GM19372 (cell line): Measurements from ENCODE around the gene ARHGAP9.
"Not testable (repeated sequence)": the region's sequence is repeated elsewhere in the genome, so short reads cannot be mapped to it uniquely, and the experiment has no call there.

Experiments used
- ATAC-seq: cut with Tn5 transposase; IDR thresholded peaks from one replicate; pipeline ENCODE4 v1.9.1; 2021; ENCODE audit warnings: mild to moderate bottlenecking, low read depth, moderate library complexity; ENCODE audit not compliant: unreplicated experiment

ARHGAP9 gene

DNA sequence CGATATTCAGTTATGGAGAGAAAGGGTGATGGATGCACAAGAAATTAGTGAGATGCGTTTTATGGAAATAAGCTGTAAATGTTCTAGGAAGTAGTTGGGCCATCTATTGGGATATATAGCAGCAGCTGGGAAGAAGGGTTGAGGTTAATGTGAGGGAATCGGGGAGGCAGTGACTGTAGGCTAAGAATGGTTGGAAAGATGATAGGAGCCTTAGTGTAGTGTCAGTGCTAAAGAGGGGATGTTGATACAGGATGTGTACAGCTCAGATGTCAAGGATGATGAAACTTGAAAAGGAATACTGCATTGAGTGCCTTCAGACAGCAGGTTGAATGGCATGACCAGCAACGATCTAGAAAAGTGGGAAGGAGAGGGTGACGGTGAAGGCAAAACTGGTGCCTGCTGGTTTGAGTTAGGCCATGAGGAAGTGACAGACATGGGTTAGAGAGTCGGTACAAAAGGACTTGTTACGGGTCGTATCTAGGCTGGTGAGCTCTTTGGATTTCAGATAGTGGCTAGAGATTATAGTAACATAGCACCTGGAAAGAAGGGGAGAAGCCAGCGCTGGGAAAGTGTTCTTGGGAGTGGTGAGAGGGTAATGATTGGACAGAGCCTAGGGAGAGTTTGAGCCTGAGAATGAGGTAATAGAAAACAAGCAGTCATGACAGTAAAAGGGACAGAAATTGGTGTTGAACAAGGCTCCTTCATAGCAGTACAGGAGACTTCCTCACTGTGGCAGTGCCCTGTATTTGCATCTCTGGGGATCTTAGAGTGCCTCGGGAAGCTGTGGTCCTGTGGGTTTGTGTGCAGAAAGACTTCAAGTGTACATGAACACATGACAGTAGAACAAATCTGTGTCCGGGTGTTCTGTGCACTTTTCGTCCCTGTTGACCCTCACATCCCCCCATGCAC is 17.8 kb upstream of the ARHGAP9 start:
- ATAC-seq, result no peak

DNA sequence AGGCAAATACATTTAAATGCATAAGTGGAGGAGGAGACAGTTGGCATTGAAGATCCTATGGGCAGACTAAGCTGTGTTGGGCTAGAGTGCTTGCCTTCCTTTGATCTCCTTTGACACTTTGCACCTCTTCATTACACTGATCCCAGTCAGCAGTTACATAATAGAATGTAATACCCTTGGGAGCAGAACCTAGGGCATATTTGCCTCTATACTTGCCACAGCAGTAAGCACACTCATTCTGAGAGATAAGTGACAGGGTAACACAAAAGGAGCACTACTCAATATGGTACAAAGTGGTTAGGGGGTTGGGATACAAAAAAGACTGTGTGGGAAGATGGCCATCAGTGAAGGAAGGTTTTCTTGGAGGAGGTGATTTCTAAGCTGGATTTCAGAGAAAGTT is 17.2 kb upstream of the ARHGAP9 start:
- ATAC-seq, result no peak

DNA sequence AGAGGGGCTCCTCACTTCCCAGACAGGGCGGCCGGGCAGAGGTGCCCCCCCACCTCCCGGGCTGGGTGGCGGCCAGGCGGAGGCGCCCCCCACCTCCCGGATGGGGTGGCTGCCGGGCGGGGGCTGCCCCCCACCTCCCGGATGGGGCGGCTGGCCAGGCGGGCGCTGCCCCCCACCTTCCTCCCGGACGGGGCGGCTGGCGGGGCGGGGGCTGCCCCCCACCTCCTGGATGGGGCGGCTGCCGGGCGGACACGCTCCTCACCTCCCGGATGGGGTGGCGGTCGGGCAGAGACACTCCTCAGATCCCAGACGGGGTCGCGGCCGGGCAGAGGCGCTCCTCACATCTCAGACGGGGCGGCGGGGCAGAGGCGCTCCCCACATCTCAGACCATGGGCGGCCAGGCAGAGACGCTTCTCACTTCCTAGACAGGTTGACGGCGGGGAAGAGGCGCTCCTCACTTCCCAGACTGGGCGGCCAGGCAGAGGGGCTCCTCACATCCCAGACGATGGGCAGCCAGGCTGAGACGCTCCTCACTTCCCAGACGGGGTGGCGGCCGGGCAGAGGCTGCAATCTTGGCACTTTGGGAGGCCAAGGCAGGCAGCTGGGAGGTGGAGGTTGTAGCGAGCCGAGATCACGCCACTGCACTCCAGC is 15.5 kb upstream of the ARHGAP9 start:
- not testable (repeated sequence) for ATAC-seq

DNA sequence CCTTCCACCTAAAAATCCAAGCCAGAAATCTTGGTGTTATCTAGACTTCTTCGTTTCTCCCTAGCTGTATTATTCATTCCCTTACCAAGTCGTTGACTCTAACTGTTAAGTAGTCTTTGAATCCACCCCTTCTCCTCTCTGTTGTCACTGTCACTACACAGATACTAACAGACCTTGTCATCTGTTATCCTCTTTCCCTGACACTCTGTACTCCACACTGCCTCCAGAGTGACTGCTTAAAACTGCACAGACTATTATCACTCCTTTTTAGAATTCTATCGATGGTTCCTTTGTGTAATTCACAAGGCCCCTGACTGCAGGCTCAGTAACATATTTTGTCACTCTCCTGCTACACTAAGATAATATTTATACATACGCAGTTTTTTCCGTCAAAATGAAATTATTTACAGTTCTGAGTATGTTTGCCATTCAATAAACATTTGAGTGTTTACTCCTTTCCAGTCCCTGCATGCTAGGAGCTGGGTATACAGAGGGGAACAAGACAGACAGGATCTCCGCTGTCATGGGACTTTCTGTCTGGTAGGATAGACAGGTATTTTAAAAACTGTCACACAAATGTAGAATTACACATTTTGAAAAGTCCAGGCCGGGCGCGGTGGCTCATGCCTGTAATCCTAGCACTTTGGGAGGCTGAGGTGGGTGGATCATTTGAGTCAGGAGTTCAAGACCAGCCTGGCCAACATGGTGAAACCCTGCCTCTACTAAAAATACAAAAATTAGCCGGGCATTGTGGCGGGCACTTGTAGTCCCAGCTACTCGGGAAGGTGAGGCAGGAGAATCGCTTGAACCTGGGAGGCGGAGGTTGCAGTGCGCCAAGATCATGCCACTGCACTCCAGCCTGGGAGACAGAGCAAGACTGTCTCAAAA is 12.0 kb upstream of the ARHGAP9 start:
- ATAC-seq, result no peak

DNA sequence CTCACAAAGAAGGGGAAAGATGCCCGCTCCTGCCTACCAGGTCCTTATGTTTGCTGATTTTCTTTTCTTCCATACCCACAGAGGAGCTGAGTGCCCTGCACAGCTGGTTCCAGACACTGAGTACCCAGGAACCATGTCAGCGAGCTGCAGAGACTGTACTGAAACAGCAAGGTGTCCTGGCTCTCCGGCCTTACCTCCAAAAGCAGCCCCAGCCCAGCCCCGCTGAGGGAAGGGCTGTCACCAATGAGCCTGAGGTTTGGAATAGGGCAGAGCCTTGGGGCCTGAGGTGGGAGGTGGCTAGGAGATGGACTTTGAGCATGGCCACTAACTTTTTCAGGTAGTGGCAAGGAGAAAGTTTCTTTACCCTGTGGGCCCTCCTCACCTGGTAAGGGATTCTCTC is 10.5 kb upstream of the ARHGAP9 start:
- no peak for ATAC-seq

DNA sequence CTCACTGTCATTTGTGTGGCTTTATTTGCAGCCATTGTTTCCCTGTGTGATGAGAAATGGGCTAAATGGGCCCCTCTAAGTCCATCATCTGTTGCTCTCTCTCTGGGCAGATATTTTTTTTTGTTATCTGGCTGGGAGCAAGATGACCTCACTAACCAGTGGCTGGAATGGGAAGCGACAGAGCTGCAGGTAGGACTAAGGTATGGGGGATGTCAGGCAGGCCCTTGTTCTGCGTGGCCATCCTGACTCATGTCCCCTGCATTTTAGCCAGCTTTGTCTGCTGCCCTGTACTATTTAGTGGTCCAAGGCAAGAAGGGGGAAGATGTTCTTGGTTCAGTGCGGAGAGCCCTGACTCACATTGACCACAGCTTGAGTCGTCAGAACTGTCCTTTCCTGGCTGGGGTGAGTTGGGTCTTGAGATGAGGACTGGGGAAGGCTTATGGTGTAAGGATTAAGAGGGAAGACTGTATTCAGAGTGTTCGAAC is 9.5 kb upstream of the ARHGAP9 start:
- no peak for ATAC-seq

DNA sequence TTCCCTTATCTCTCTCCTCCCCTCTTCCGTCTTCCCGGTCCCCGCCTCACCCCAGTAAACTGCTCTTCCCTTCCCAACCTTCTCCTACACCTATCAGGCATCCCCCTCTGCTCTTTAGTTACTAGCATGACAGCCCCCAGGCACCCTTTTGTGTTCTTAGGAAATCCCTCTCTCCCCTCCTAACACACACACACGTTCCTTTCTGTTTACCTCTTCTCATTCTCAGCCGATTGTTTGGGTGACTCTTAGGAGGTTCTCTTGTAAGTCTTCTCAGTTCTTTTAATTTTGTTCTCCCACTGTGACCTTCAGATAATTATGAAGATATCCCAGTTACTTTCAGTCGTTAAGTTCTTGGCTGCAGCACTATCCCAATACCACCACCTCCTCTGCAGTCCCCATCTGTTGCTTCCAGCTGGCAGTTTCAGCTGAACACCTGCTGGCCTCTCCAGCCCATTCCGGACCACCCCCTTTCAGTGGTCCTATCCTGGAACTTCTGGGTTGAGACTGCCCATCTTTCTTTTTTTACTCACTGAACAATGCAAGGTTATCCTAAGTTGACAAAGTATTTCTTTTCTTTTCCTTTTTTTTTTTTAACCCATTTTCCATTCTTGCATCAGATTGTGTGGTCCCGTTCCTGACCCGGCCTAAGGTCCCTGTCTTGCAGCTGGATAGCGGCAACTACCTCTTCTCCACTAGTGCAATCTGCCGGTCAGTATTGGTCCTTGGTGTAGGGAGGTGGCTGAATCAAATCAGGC is 8.9 kb upstream of the ARHGAP9 start:
- no peak for ATAC-seq

DNA sequence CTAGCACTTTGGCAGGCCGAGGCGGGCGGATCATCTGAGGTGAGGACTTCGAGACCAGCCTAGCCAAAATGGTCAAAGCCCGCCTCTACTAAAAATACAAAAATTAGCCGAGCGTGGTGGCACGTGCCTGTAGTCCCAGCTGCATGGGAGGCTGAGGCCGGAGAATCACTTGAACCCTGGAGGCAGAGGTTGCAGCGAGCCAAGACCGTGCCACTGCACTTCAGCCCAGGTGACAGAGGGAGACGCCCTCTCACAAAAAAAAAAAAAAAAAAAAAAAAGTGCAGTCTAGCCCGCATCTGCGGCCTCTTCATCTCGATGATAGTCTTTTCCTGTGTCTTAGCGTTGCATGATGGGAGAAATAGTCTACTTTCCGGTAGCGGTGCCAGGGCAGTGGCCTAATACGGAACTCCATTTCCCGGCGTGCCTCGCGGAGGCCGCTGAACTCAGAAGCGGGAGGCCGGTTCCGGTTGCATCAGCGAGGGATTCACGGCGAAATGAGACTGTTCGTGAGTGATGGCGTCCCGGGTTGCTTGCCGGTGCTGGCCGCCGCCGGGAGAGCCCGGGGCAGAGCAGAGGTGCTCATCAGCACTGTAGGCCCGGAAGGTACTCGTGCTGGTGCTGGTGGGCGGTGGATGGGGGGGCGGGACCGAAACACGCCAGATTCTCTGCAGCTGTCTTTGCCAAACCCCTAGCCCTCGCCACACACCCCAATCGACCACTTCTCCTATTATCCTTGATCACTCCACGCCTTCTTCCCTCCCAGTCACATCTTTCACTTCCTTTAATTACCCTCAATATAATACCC is 8.1 kb upstream of the ARHGAP9 start, which contains the start of gene MARS1:
Gene MARS1 (plus strand): TSS at position 472 of the 805 bp plus-strand sequence. CDS start 23 bp downstream, at position 495.
- peak; percentile 99 for ATAC-seq

DNA sequence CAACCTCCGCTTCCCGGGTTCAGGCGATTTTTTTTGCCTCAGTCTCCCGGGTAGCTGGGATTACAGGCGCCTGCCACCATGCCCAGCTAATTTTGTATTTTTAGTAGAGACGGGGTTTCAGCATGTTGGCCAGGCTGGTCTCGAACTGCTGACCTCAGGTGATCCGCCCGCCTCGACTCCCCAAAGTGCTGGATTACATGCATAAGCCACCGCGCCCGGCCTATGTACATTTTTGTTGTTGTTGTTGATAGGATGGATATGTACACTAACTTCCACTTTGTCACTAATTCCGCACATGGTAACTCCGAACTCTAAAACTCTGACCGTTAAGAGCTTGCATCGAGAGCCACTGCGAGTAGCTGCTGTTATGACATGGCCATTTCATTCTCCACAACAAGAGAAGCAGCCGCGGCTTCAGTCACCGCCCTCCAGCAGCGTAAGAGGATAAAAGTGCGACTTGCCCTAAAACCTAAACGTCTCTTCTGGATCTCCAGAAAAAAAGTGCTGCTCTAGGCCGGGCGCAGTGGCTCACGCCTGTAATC is 7.5 kb upstream of the ARHGAP9 start:
- no peak for ATAC-seq

DNA sequence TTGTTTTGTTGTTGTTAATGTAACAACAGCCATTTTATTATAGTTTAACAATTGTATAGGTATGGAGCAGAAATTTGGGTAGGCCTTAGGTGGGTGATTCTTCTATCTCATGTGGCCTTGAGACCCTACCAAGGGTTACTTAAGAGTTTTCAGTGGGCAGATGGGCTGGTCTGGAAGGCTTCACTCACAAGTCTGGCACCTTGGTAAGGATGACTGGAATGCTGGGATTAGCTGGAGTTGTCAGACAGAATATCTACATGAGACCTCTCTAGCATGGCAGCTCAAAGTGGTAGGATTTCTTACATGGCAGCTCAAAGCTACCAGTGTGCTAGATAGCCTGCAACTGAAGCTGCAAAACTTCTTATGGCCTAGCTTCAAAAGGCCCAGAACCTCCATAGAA is 6.0 kb upstream of the ARHGAP9 start:
- ATAC-seq, result no peak

DNA sequence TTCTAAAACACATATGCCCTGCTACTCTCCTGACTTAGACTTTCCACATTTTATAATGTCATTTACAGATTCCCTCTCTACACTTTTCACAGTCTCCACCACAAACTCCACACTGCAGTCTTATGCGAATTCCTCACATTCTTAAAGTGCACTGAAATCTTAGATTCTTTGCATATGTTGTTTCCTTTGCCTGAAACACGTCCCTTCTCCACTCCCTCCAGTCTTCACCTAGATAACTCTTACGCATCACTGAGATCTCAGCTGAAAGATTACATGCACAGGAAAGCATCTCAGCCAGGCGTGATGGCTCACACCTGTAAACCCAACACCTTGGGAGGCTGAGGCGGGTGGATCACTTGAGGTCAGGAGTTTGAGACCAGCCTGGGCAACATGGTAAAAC is 3.8 kb upstream of the ARHGAP9 start:
- no peak for ATAC-seq

DNA sequence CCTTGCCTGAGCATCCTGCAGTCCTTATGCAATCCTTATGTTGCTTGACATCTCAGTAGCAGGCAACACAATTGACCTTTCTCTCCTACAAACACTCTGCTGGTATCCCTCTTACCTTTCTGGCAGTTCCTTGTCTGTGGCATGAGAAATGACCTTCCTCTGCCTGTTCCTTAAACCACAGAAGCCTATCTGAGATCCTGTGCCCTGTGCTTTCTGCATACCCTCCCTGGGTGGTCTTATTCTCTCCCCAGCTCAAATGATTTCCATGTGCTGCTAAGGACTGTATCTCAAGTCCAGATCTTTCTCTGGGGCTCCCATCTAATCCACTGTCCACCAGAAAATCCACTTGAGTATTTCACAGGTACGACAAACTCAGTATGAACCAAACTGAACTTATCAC is 2.0 kb upstream of the ARHGAP9 start:
- ATAC-seq, result no peak

DNA sequence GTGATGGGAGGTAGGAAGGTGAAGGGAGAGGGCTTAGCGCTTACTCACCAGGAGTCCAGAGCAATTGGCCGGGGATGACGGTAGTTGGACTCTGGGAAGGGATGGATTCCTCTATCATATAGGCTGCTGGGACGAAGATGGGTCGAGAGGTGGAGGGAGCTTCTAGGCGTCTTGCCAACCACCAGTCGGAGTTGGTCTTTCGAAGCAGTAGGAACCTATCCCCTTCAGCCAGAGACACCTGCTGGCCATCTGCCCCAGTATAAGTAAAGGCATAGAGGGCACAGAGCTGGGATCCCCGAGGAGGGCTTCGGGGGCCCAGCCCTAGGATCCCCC is 657 bp downstream of the ARHGAP9 start:
- ATAC-seq, result no peak

DNA sequence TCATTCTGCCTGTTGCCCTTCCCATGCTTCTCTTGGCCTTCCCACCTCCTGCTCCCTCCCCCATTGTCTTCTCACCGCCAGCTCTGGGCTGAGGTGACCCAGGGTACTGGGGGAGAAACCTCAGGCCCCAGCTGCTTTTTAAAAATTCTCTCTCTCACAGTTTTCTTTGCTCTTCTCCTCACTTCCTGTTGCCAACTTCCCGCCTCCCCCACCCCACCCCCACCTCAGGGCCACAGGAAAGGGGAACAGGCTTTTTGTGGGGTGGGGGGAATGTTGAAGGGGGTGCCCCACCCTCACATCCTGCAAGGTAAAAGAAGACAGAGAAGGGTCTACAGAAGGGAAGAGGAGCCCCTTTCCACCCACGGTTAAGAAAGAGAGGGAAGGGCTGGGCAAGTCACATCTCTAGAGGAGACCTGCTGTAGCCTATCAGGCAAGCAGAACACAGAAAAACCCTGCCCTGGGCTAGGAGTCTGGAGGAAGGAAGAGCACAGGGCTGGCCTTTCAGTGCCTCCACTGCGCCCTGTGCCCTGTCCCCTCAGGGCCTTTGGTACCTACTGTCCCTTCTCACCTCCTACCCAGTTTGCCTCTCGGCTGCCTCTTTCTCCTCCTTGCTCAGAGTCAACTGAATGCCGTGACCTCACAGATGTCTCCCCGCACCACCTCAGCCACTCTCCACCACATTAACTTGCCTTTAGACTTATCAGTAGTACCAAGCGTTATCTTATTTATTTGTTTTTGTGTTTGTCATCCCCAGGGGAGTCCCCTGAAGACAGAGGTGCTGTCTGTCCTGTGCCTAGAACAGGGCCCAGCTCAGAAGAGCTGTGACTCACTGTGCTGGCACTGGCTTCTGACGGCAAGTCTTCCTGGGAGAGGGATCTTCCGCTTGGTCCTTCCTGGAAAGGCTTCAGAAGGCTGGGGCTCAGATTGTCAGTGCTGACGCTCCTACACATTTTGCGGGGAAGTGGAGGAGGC is 1.7 kb downstream of the ARHGAP9 start:
- no peak for ATAC-seq

DNA sequence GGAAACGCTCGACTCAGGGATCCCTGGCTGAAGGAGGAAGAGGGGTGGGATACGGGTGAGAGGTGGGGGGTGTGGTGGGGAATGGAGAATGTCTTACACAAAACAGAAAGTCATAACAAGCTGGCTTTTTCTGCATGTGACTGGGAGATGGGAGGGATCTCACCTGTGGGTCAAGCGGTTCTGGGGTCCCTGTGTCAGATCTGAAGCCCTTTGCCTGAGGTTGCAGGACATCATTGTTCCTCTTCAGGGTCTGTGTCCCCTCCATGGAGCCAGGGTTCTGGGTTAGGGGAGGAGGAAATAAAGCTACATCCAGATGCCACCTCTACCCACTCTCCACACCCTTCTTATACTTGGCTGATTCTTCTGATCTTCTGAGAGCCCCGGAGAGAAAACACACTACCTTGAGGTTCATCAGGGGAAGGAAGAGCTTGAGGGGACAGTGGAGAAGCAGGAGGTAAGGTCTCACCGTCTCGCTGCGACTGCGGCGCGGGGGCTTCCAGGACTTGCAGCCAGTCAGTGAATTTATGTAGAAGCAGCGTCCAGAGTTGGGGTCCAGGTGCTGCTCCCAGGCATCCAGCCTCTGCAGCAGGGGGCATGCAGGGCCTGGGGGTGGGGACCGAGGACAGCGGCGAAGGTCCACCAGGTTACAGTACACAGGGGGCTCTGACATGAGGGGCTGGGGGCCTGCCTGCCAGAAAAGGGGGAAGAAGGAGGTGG is 2.5 kb downstream of the ARHGAP9 start:
- ATAC-seq, result no peak

DNA sequence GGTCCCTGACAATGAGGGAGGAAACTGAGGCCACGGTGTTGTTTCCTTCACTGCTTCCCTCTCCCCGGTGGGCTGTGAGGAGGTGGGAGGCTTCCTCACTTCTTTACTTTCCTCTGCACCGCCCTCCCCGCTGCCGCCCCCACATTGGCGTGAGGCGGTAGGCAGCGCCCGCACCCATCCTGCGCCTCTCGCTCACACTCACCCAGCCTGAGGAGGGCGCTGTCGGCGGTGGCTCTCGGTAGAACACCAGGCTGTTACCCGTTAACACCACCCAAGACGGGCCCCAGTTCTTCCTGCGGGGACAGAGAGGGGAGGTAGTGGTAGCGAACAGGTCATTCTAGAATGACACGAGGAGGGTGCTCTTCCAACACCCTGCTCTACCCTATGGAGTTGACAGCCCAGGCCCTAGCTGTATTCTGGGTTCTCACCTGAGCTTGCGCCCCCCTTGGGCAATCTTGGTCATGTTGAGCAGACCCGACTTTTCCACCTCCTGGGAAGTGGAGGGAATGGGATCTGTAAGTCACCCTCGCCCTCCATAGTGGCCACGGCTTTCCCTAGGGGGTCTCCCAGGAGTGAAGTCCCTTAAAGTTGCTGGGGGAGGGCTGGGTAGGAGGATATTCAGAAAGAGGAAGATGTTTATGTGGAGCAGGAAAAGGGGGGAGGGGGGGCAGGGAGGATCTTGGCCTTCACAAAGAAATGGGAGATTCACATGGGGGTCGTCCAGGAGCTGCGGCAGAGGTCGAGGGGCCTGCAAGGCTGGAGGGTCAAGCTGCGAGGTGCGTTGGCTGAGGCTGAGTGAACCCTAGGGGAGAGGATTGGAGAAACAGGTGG is 3.3 kb downstream of the ARHGAP9 start:
- ATAC-seq, result no peak
